GM12875 (cell line): ENCODE data around the gene C1QTNF9.
"Not testable (repeated sequence)": the region's sequence is repeated elsewhere in the genome, so short reads cannot be mapped to it uniquely, and the experiment has no call there.

ENCODE experiments used
- H3K4me3 ChIP-seq: one replicate; pipeline ENCODE4 v1.5.1; 2011; ENCODE audit warnings: low read depth, low read length, control low read depth
- TF ChIP-seq, protein P1 (sequence below): IDR thresholded peaks from 2 replicates; pipeline ENCODE4 v1.5.1; 2011; ENCODE audit warnings: low read depth, mild to moderate bottlenecking, control low read depth, inconsistent platforms, low read length, moderate library complexity, borderline replicate concordance; ENCODE audit not compliant: insufficient read depth

C1QTNF9 gene

DNA sequence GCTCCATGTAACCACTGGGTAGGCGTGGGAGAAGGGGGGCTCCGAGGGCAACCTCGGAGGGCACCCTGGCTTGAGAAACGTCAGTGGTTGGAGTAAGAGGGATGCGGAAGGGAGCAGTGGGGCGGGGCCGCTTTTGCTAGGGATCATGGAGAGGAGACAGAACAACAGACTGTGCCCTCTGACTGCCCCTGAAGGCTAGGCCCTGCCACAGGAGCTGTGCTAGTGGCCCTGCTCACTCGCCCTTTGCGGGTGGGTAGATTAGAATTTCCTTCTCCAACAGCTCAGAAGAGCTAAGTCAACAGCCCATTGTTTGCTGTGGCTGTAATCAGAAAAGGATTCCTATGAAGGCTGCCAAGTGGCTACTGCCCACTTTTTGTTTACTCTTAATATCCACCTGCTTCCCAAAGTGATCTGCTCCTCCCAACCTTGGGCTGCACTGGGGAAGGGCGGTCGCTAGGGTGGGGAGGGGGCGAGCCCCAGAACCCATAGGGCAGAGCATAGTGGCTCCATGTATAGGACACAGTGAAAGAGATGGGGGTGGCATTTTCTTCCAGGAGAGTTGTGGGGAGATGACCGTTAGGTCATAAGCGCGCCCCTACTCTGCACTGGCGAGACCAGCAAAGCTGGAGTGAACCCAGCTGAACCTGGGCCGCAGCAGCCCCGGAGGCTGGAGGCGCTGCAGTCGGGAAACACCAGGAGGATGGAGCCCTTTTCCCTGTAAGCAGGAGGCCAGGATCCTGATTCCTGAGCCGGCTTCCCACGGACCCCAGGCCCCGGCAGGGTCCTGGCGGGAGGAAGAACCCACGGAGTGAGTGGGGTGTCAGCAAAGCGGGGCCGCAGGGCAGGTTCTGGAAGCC lies 1.9 kb upstream of the C1QTNF9 start:
- TF ChIP-seq, protein P1, sequence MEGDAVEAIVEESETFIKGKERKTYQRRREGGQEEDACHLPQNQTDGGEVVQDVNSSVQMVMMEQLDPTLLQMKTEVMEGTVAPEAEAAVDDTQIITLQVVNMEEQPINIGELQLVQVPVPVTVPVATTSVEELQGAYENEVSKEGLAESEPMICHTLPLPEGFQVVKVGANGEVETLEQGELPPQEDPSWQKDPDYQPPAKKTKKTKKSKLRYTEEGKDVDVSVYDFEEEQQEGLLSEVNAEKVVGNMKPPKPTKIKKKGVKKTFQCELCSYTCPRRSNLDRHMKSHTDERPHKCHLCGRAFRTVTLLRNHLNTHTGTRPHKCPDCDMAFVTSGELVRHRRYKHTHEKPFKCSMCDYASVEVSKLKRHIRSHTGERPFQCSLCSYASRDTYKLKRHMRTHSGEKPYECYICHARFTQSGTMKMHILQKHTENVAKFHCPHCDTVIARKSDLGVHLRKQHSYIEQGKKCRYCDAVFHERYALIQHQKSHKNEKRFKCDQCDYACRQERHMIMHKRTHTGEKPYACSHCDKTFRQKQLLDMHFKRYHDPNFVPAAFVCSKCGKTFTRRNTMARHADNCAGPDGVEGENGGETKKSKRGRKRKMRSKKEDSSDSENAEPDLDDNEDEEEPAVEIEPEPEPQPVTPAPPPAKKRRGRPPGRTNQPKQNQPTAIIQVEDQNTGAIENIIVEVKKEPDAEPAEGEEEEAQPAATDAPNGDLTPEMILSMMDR, result no peak
- no peak overlapping the region for H3K4me3 ChIP-seq

DNA sequence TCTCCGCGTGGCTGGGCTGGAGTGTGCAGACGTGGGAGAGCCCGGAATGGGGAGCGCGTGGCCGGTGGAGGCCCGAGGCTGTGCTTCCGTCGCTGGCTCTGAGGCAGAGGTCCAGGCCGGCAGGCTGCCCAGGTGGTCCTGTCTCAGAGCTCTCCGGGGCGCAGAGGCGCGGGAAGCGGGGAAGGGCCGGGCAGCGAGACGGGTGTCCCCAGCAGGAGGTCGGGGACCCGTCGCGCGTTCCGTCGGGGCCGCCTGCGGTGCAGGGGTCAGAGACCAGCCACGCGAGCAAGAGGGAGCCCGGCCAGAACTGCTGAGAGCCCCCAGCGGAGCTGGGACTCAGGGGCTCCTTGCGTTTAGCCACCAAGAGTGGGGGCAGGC lies 1.3 kb upstream of the C1QTNF9 start:
- TF ChIP-seq, protein P1, result no peak
- no peak overlapping the region for H3K4me3 ChIP-seq

DNA sequence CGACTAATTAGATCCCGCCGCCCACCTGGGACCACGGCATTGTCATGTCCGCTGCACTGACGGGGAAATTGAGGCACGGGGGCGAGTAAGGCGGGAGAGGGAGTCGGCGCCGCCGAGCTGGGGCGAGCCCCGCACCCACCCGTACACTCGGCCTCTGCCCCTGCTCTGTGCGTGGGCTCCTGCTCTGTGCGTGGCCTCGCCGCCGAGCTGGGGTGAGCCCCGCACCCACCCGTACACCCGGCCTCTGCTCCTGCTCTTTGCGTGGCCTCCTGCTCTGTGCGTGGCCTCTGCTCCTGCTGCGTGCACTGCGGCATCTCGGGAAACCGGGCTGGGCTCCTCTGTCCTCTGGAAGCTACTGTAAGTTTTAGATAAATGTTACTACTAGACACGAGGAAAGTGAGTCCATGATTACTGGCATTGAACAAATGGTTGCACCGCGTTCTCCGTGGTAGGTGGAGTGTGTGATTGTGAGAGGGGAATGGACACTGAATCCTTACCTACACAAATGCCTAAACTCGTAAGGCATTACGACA lies 826 bp upstream of the C1QTNF9 start:
- no peak overlapping the region for H3K4me3 ChIP-seq
- TF ChIP-seq, protein P1, result no peak

DNA sequence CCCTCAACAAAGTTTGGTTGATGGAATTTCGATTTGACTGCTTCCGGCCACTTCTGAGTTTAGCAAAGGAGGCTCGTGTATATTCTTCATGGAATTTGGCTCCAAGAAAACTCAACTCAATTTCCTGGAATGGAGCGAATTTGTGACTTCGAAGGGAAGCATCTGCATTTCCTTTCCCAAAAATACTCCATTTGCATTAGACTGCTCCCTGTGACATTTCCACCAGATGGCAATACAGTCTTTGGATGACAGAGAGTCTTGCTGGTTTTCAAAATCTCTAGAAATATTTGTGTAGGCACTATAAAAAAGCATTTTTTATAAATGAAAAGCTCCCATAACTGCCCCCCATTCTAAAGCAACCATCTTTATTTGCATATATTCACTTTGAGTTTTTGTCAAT lies 4.1 kb downstream of the C1QTNF9 start:
- TF ChIP-seq, protein P1, result no peak
- no peak overlapping the region for H3K4me3 ChIP-seq

DNA sequence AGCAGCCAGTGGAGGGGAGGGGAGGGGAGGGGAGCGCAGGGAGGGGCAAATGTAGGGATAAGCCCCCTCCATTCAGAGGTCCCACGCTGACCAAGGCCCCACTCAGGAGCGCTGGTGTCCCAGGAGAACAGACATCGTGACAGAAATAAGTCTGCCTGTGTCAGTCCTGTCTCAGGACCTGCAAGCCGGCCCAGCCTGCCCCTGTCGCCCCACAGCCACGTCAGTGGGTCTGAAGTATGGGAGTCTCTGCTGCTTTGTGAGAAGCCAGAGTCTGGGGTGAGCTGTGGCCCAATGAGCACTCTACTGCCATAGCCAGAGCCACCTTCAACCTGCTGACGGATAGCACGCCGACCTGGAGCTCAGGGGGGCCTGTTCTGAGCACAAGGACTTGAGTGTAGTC lies 8.5 kb downstream of the C1QTNF9 start:
- not testable (repeated sequence) for H3K4me3 ChIP-seq

DNA sequence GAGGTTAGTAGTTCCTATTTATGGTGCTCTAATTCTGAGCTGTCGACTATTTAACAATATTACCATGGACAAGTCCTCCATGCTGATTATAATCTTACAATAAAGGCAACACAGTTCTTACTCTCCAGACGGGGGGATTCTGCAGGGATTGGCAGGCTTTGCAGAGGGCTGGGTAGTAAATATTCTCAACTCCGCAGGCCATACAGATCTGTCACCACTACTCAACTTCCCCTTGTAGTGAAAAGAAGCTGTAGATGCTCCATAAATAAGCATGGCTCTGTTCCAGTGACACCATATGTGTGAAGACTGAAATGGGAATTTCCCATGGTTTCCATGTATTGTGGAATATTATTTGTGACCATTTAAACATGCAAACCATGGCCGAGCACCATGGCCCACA lies 9.5 kb downstream of the C1QTNF9 start:
- H3K4me3 ChIP-seq, result not testable (repeated sequence)

DNA sequence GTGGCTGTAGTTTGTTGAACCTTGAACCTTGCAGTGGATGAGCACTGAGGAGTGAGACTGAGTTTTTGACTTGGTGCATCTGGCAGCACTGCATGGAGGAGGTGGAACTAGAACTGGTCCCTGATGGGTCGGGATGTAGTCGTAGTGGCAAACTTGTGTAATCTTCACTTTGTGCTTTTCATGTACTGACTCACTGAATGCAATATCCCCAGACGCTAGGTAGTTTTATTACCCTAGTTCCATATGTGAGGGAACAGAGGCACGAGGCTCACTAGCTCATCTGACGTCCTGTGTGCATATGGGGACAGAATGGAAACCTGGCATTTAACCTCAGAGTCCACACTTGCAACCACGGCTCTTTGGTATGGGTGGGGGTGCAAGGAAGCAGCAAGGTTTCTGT lies 10.3 kb downstream of the C1QTNF9 start:
- not testable (repeated sequence) for H3K4me3 ChIP-seq

DNA sequence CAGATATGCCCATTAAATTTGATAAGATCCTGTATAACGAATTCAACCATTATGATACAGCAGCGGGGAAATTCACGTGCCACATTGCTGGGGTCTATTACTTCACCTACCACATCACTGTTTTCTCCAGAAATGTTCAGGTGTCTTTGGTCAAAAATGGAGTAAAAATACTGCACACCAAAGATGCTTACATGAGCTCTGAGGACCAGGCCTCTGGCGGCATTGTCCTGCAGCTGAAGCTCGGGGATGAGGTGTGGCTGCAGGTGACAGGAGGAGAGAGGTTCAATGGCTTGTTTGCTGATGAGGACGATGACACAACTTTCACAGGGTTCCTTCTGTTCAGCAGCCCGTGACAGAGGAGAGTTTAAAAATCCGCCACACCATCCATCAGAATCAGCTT lies 12.0 kb downstream of the C1QTNF9 start:
- not testable (repeated sequence) for H3K4me3 ChIP-seq

DNA sequence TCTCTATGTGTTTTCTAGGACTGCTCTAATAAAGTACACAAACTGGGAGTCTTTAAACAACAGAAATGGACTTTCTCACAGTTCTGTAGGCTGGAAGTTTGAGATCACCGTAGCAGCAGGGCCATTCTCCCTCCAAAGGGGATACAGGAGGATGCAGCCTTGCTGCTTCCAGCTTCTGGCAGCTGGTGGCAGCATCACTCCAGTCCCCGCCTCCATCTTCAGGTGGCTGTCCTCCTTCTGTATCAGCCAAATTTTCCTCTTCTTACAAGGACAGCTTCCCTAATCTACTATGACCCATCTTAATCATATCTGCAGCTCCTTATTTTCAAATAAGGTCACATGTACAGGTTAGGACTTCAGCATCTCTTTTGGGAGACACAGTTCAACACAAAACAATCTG lies 13.1 kb downstream of the C1QTNF9 start:
- TF ChIP-seq, protein P1, result 0 out of 2 replicates have a peak, but pooled peaks have one; percentile 15
- not testable (repeated sequence) for H3K4me3 ChIP-seq
